ENCODE measurements around the gene ASAP3. TPM values are rescaled to one million over a fixed set of nuclear protein-coding genes. Genes with fewer than 3 reads are reported as not detected.

ASAP3 gene
- total and polyA plus RNA-seq, 2 of the 4 experiments (the other 2 are of a cell fraction): 18.6 to 18.8 TPM

GRCh38 chr1:23407016-23407630, 76.9 kb downstream of the ASAP3 start:
- H2BK5ac ChIP-seq (ENCODE audit: low read depth, low read length, poor library complexity, severe bottlenecking): no peak overlapping the region
- no peak overlapping the region for H3K9ac ChIP-seq (ENCODE audit: low read depth, low read length)
- no peak for DNase-seq
- H4K91ac ChIP-seq (ENCODE audit: insufficient read depth, low read depth, low read length): no peak overlapping the region
- no peak overlapping the region for H3K4me2 ChIP-seq (ENCODE audit: low read depth, low read length)
- no peak overlapping the region for H3K27ac ChIP-seq (ENCODE audit: insufficient read depth, low read length)
- H4K5ac ChIP-seq (ENCODE audit: low read depth, low read length): no peak overlapping the region
- TF ChIP-seq BHLHE40 (IDR thresholded peaks at IDR 0.05; ENCODE audit: low read depth, low read length): no peak
- no peak for TF ChIP-seq NFE2L2 (IDR thresholded peaks at IDR 0.05; ENCODE audit: low read depth, low read length)
- no peak for TF ChIP-seq RAD21 (IDR thresholded peaks at IDR 0.05; ENCODE audit: low read length)
- TF ChIP-seq MAZ (IDR thresholded peaks at IDR 0.05; ENCODE audit: borderline replicate concordance, low read depth, low read length): no peak
- no peak for TF ChIP-seq SMC3 (IDR thresholded peaks at IDR 0.05; ENCODE audit: low read depth, low read length)
- TF ChIP-seq POLR2A (IDR thresholded peaks at IDR 0.05; ENCODE audit: low read depth, low read length): no peak
- TF ChIP-seq CEBPB (IDR thresholded peaks at IDR 0.05; ENCODE audit: low read depth, low read length): no peak
- H2BK15ac ChIP-seq (ENCODE audit: low read depth, low read length): no peak overlapping the region
- H3K18ac ChIP-seq (ENCODE audit: low read depth, low read length): no peak overlapping the region
- H3K23ac ChIP-seq (ENCODE audit: low read depth, low read length): no peak overlapping the region
- no peak overlapping the region for H2AFZ ChIP-seq (replicated peaks; ENCODE audit: low read length, poor library complexity)
- H2AK5ac ChIP-seq (ENCODE audit: low read depth, low read length): no peak overlapping the region
- H3K79me1 ChIP-seq (ENCODE audit: low read depth in 1 of 2, low read length in 2 of 2): peaks cover 0 to 7% of the 10 kb centered on the region in 2 experiments; a peak in 1 of 4 replicates
- peaks cover 3% of the 10 kb centered on the region; the same call in 1 of the 2 replicates for H4K20me1 ChIP-seq (ENCODE audit: insufficient read depth, low read length)
- intact Hi-C loops (cut with micrococcal nuclease): no loop called here
- H3K56ac ChIP-seq (ENCODE audit: extremely low read depth, insufficient read depth, low read length): no peak overlapping the region
- 0 out of 2 replicates have a peak overlapping the region, but pooled peaks have one; percentile 23 for H3K4ac ChIP-seq (ENCODE audit: low read depth, low read length)
- H3K4me3 ChIP-seq (ENCODE audit: insufficient read depth, low read depth, low read length): no peak overlapping the region
- ATAC-seq (ENCODE audit: low read depth): no peak
- H2BK20ac ChIP-seq (ENCODE audit: low read depth, low read length): no peak overlapping the region
- in situ Hi-C loops (cut with MboI; ENCODE audit: low sequenced_read_pairs): no loop called here
- H3K9me1 ChIP-seq (ENCODE audit: insufficient read depth, low read length): peaks cover 18% of the 10 kb centered on the region
- H3K27me3 ChIP-seq (ENCODE audit: control insufficient read depth, insufficient read depth, low read length): no peaks in the 10 kb centered on the region
- BruUV-seq (replicated peaks): no TSS peak
- peaks cover 22% of the 10 kb centered on the region for H3K4me1 ChIP-seq (ENCODE audit: control insufficient read depth, insufficient read depth, low read length)
- 0 out of 2 replicates have a peak overlapping the region, but pooled peaks have one; percentile 14 for H3K14ac ChIP-seq (replicated peaks; ENCODE audit: low read depth, low read length)
- ChIA-PET CTCF (no interaction called here), POLR2A (ENCODE audit: unreplicated experiment) (no interaction called here)
- no peak overlapping the region for H4K8ac ChIP-seq (ENCODE audit: low read depth in 2 of 2, low read length in 2 of 2)
- H2AK9ac ChIP-seq (replicated peaks; ENCODE audit: low read depth, low read length, poor library complexity): peak overlapping the region; percentile 48
- dilution Hi-C loops (cut with HindIII; ENCODE audit: low sequenced_read_pairs, unreplicated experiment): no loop called here
- WGBS, 2 experiments (ENCODE audit: extremely low coverage in 2 of 2, insufficient read length in 1 of 2): 74% methylated on average over 4 of the region's 8 CpGs; no CpG with 5 or more reads in 1 of the 2 experiments
- no peaks in the 10 kb centered on the region for H3K9me3 ChIP-seq (ENCODE audit: control insufficient read depth, insufficient read depth, low read length)
- no peak overlapping the region for H2BK120ac ChIP-seq (ENCODE audit: low read depth, low read length)
- H3K36me3 ChIP-seq (ENCODE audit: control insufficient read depth, insufficient read depth, low read length): peaks cover 2% of the 10 kb centered on the region; the same call in 1 of the 2 replicates
